GM18498 (cell line): ENCODE data around the gene GALNT12.

Experiments
- ATAC-seq: cut with Tn5 transposase; IDR thresholded peaks from one replicate; pipeline ENCODE4 v1.9.1; 2021; ENCODE audit warnings: mild to moderate bottlenecking, moderate library complexity; ENCODE audit not compliant: unreplicated experiment

The GALNT12 gene

DNA sequence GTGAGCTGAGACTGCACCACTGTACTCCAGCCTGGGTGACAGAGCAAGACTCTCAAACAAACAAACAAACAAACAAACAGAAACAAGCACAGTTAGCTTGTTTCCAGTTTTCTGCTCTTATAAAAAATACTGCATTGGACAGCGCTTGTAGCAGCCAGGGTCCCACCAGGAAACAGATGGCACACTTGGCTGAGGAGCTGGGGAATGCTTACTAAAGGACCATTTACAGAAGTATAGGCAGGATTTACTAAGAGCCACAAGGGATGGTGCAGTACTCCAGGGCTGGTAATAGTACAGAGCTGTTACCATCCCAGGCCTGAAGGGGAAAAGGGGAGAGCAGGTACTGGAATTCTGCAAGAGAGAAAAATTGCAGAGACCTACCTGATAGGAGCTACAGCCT is 5.9 kb upstream of the GALNT12 start:
- no peak for ATAC-seq

DNA sequence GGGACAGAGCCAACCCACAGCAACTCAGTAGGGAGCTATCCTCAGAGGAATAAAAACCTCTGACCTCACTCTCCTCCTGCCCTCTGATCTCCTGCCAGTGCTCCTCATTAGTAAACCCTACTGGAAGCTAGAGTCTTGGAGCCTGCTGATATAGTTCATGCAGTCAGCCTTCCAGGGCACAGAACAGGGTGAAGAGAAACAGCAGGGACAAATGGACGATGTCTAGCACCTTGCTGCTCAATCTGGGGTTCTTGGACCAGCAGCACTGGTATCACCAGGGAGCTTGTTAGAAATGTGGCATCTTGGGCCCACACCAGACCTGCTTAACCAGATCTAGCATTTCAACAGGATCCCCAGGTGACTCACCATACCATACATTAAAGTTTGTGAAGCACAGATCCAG is 5.5 kb upstream of the GALNT12 start:
- no peak for ATAC-seq

DNA sequence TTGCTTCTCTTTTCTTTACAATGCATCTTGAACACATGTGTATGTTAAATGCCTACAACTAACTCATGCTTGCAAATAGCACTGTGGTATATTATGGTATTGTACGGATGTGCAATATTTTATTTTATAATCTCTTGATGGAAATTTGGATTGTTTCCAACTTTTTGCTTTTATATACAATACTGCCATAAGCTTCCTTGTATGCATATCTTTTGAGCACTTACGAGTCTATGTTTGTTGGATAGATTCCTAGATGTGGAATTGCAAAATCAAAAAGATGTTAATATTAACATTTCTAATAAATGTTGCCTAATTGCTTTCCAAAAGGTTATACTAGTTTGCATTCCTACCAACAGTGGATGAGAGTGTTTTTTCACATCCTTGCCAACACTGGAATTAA is 3.4 kb upstream of the GALNT12 start:
- no peak for ATAC-seq

DNA sequence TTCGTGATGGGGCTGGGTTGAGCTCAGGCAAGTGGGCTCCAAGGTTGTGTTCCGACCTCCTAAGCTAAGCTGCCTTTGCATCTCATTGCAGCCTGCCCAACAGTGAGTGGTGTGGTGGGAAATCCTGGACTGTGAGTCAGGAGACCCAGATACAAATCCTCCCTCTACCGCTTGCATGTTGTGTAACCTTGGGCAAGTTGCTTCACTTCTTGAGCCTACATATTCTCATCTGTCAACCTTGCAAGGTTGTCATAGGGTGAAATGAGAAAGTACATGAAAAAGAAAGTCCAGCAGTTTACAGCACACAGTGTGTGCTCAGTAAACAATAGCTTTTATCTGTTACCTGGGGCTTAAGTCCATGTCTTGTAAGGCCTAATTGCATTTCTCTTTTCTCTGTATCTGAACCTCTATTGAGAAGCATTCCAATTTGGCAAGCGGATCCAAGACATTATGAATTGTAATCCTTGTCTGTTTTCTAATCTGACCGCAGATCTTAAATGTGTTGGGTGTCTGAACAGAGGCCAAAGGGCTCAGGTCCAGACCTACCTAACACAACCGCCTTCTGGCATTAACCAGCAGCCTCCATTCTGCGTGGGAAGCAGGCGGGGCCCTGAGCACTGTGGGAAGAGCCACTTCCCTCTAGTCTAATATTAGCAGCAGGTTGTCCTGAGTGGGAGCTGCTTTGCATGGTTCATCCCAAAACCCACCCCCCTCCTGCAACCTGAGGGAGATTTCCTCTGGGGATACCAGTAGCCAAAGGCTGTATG is 1.8 kb upstream of the GALNT12 start:
- ATAC-seq: no peak

GRCh38 chr9:98806394-98807035 is 955 bp upstream of the GALNT12 start:
- no peak for ATAC-seq

DNA sequence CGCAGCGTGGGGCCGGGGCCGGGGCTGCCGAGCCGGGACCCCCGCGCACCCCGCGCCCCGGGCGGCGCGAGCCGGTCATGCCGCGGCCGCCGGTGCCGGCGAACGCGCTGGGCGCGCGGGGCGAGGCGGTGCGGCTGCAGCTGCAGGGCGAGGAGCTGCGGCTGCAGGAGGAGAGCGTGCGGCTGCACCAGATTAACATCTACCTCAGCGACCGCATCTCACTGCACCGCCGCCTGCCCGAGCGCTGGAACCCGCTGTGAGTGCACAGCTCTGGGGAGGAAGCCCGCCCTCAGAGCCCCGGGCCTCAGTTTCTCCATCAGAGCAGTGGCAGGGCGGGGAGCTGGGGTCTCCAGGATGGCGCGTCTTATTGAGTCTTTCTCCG is 335 bp downstream of the GALNT12 start:
- peak; percentile 37 for ATAC-seq

DNA sequence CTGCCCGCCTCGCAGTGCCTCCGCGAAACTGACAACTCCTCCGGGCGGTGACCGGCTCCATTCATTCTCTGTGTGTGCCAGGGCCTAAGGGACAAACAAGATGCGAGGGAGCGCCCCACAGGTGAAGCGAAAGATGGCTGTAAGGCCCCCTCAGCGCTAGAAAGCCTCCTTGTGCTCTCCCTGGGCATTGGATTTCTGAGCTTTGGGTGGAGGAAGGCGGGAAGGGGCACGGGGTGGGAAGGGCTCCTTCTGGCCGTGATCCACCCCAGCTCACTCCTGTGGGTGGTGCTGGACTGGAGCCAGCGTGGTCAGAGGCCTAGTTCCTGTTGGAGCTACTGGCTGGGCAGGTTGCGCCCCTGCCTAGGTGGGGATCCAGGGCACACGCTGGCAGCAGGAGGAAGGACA is 943 bp downstream of the GALNT12 start:
- no peak for ATAC-seq

DNA sequence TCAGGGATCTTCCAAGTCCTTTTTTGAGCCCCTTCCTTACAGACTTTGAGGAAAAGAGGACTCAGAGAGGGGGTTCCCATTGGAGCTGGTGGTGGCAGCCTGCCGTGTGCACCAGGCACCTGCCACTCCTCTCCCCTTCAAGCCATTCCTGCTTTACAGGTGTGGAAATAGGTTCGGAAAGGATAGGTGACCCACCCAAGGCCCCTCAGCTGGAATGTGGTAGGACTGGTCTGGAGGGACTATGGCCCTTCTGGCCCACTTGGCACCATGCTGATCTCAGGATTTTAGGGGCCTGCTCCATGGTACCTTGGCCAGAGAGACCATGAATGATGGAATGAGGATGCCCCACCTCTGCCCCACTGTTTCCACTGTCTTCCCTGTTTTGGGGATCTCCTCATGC is 1.4 kb downstream of the GALNT12 start:
- no peak for ATAC-seq

DNA sequence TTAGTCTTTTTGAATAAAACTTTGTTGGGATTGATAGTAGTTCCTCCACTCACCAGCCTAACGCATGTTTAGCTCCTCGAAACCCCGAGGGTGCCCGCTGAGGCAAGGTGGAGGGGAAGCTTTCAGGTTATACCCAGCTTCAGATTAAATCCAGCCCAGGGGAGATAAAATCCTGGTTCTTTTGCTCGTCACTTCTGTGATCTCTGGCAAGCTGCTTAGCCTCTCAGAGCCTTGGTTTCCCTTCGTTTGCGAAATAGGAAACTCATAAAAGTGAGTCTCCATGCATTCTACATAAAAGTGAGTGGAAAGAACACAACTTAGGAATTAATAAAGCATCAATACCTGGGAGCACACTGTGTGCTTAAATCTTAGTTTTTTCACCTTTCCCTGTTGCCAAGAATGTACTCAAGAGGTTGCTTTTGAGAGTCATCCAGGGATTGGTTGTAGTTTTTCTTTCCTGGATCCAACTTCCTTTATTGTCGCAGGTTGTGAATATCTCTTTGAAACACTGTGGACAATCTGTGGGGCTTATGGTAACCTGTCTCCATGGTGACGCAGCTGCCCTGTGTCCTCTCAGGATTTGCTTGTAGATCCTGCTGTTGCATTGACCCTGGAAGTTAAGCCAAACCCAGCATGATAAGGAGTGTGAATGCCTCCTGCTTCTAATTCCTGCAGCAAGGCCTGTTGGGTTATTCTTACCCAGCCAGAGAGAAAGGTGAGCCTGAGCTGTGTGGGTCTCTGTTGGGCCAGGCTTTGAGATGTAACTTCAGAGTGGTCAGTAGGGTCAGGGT is 2.0 kb downstream of the GALNT12 start:
- no peak for ATAC-seq

- ATAC-seq: no peak
Observed at GRCh38 chr9:98810102-98810842, 2.8 kb downstream of the GALNT12 start.

- ATAC-seq: no peak
Observed at GRCh38 chr9:98811051-98811650, 3.7 kb downstream of the GALNT12 start.

- ATAC-seq: no peak
Observed at GRCh38 chr9:98815391-98815951, 8.0 kb downstream of the GALNT12 start.

- no peak for ATAC-seq
Observed at GRCh38 chr9:98818764-98819163, 11.3 kb downstream of the GALNT12 start.

GRCh38 chr9:98819231-98819630 is 11.8 kb downstream of the GALNT12 start:
- no peak for ATAC-seq

DNA sequence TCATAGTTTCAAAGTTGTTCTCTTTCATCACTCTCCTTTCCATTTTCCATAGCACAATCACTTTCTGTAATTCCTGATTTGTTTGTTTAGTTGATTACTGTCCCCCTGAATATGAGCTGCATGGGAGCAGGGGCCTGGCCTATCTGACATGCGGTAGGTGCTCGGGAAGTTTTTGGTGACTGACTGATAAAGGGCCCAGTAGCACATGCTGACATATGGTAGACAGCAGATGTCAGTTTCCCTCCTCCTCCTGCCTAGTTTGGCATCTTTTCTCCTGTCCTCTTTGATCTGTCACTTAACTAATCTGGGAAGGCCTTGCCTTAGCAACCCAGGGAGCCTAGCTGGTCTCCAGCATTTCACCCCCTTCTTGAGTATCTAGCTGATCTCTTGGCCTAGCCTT is 14.4 kb downstream of the GALNT12 start:
- no peak for ATAC-seq

- no peak for ATAC-seq
Observed at GRCh38 chr9:98822661-98823060, 15.2 kb downstream of the GALNT12 start.

DNA sequence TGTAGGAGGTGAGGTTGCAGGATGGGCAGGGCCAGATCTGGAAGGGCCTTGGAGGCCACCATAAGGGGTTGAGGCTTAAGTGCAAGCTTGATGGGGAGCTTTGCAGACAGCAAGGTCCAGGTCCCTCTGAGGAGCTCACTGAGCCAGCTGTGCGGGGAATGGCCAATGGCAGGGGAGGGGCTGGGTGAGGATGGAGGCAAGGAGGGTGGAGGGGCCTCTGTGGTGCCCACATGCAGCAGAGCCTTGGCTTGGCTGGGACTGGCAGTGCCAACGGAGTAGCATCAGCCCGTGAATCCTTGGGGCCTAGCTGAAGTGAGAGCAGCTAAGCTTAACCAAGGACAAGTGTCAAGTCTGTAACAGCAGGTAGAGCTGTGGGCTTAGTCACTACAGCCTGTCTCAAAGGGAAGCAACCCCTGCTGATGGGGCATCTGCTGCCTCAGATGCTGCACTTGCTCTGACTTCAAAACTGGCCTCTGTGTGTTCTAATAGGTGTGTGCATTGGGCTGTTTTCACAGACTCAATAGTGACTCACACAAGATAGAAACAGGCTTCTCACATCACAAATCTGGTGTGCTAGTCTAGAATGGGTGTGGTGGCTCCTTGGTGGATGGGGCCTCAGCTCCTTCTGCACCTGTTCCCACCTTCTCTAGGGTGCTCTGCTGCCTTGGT is 16.3 kb downstream of the GALNT12 start:
- ATAC-seq: no peak

DNA sequence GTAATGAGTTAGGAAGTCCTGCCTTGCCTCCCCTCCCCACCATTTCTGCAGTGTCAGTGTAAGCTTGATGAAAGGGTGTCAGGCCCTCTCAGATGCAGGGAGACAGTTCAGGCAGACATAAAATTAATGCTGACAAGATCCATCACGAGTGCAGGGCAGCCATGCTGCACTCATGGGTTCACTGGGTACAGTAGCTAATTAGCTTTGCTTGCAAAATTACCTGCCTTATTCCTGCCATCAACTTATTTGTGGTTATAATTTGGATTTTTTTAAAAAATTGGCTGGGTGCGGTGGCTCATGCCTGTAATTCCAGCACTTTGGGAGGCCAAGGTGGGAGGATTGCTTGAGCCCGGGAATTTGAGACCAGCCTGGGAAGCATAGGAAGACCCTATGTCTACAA is 17.9 kb downstream of the GALNT12 start:
- no peak for ATAC-seq

- no peak for ATAC-seq
Observed at GRCh38 chr9:98826716-98827115, 19.2 kb downstream of the GALNT12 start.

- no peak for ATAC-seq
Observed at GRCh38 chr9:98829766-98830165, 22.3 kb downstream of the GALNT12 start.
